ENCODE data around the gene HMGCL.

DNA sequence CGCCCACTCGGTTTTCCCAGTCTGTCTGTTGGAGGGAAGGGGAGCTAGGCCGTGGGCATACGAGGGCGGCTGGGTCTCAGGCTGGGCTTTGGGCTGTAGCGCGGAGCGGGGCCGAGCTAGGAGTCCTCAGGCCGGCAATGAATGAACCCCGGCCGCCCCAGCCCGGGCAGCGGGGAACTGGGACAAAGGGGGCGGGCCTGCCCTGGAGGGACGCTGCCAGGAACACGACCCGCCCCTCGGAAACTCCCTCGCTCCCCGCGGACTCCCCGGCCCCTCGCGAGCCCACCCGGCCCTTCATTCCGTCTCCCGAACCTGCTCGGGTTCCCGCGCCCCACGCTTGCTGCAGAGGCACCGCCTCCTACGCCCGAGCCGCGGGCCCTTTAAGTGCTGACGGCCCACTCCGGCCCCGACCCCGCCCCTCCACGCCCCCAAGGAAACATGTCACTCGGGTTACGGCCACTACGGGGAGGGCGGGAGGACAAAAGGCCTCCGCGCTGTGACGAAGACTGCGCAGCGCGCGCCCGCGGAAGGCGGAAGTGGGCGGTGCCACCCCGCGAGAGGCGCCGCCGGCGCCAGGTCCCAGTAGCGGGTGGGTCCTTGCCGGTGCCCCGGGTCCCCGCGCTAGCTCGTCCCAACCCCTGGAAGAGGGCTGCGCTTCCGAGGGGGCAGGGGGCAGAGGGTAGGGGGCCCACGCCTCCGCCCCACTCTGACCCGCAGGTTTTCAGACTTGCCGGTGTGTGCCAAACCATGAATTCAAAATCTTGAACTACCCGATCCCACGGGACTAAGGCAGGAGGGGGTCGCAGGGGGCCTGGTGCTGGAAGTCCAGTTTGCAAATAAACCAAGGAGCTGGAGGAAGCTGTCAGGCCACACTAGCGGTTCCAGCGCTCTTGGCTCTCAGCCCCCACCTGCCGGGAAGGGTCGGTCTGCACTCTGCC lies 24.6 kb downstream of the HMGCL start, which contains the start of gene GALE:
- TF ChIP-seq, protein P1, sequence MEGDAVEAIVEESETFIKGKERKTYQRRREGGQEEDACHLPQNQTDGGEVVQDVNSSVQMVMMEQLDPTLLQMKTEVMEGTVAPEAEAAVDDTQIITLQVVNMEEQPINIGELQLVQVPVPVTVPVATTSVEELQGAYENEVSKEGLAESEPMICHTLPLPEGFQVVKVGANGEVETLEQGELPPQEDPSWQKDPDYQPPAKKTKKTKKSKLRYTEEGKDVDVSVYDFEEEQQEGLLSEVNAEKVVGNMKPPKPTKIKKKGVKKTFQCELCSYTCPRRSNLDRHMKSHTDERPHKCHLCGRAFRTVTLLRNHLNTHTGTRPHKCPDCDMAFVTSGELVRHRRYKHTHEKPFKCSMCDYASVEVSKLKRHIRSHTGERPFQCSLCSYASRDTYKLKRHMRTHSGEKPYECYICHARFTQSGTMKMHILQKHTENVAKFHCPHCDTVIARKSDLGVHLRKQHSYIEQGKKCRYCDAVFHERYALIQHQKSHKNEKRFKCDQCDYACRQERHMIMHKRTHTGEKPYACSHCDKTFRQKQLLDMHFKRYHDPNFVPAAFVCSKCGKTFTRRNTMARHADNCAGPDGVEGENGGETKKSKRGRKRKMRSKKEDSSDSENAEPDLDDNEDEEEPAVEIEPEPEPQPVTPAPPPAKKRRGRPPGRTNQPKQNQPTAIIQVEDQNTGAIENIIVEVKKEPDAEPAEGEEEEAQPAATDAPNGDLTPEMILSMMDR (IDR thresholded peaks at IDR 0.05): no peak
- no peak for TF ChIP-seq ZFX (IDR thresholded peaks at IDR 0.05; ENCODE audit: borderline replicate concordance)
